ENCODE measurements around the gene ZG16B.

ZG16B gene

DNA sequence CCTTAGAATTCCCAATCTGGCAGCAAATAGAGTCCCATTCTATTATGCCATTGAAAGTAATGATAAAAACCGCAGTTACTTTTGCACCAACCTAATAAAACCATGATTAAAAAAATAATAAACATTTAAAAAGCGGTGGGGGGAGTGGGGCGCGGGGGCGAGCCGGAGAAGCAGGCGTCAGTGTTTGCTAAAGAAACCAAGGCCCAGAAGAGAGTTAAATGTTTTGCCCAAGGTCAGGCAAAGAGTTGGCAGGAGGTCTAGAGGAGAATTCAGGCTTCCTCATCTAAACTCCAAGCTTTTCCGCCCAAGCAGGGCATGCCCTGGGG lies 37.5 kb downstream of the ZG16B start:
- DNase-seq (ENCODE audit: low read depth, low spot score) = no peak

DNA sequence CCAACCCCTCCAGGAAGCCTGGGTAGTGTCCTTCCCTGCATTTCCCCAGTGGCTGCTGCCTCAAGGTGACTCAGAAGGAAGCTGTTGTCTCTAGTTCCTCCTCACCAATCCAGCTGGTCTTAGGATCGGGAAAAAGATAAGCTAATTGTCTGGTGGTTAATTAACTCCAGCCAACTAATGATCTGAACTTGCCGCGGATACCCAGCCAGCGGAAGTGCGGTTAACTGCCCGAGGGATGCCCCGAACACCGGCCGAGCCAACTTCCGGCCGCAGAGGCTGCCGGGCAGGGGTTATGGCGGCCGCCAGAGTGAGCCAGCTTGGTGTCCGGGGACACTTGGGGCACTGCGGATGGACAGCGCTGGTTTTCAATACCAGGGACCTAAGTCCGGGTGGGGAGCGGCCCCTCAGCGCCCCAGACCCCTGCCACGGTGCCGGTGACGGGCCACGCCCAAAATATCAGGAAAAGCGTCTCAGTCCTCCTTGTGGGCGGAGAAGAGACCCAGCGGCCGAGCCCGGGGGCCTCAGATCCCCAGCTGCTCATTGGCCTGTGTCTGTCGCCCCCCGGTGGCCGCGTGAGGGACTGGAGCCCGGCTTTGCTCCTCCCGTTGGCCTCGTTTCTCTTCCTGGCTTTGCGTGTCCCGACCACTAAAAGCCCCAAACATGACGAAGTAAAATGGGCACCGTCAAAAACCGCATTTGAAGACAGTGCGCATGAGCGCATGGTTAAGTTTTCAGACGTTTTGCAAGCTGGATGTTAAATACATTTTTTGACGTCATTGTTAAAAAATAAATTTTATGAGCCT lies 38.1 kb downstream of the ZG16B start:
- DNase-seq (ENCODE audit: low read depth, low spot score) = peak; percentile 95

DNA sequence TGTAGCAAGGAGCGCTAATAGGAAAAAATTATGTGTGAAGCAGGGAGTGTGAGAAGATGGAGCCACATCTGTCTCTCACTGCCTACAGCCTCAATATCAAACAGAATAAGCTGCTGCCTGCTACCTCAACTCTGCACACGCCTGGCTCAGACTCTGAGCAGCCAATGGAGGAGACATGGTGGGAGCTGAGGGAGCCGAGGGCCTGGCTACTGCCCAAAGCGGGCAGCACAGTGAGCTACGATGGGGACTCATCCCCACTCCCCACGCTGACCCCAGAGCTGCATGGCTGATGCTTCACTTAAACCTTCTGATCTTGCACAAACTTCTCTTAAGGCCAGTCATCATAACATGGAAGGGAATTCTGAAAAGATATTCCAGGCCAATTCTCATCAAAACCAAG lies 41.8 kb downstream of the ZG16B start:
- DNase-seq (ENCODE audit: low read depth, low spot score) = no peak

DNA sequence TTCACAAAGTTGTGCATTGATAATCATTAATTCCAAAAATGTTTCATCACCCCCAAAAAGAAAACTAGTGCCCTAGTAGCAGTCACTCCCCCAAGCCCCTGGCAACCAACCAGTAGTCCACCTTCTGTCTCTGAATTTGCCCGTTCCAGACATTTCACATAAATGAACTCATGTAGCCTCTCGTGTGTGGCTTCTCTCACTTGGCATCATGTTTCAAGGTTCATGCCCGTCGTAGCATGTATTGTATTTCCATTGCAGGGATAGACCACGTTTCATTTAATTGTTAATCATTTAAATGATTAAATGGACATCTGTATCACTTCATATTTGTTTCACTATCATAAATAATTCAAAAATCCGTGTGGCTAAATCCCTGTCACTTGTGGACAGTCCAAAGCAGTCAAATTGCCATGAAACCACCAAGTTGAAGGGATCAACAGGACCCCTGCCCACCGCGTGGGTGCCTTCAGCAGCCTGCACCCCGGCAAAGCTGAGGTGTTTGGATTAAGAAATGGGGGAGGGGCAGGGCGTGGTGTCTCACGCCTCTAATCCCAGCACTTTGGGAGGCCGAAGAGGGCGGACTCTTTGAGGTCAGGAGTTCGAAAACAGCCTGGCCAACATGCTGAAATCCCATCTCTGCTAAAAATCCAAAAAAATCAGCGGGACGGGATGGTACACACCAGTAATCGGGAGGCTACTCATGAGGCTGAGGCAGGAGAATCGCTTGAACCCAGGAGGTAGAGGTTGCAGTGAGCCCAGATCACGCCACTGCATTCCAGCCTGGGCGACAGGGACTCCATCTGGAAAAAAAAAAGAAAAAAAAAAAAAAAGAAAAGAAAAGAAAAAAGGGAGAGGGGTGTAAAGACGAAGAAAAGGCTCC lies 44.2 kb downstream of the ZG16B start:
- no peak for DNase-seq (ENCODE audit: low read depth, low spot score)

DNA sequence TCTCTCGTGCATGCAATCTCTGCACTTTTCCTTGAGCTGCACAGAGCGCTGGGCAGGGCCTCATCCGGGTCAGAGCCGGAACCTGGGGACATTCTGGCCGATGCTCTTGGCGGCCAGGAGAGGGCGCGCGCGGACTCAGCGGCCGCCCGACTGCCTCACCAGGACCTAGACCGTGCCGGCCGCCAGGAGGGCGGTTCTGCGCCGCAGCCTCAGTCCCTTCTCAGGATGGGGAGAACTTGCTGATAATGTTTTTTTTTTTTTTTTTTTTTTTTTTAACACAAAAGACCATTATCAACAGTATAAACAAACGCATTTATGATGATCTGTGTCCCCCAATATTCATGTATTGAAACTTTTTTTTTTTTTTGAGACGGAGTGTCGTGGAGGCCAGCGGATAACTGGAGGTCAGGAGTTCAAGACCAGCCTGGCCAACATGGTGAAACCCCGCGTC lies 44.8 kb downstream of the ZG16B start:
- peak; percentile 23 for DNase-seq (ENCODE audit: low read depth, low spot score)

DNA sequence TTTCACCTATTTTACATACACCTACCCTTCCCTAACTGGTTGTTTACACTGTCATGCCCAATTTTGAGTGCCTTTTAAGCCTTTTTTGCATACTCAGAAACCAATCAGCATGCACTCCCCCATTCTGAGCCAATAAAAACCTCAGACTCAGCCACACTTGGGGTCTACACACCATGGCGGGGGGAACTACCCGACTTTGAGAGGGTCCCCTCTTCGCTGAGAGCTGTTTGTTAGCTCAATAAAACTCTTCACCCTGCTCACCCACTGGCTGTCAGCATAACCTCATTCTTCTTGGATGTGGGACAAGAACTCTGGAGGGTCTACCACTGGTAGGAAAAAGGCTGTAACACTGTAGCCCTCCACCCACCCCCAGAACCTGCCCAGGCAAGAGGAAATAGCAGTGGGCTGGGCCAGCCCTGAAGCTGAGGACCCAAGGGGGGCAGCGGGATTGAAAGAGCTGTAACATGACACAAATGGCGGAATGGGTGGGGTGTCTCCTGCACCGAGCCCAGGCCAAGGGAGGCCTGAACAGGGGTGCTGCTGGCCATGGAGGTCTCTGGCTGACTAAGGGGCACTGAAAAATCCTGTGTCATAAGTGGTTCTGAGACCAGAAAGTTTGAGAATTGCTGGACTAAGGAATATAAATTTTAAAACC lies 49.9 kb downstream of the ZG16B start:
- no peak for DNase-seq (ENCODE audit: low read depth, low spot score)

All from activated naive CD8-positive, alpha-beta T cell treated with anti-CD3 and anti-CD28 coated beads, Interleukin-2, amount 50 U/mL, for 16 hours (primary cell).